IPS-18c (cell line): ENCODE results near the gene SLC30A2.
A peak's percentile ranks its signal among the peaks of the same experiment; 100 is the strongest.

Source experiments
- H3K4me3 ChIP-seq: 2 replicates; pipeline ENCODE4 v1.7.0; 2013; ENCODE audit warnings: low read depth, mild to moderate bottlenecking, low read length, moderate library complexity; ENCODE audit not compliant: insufficient read depth
- H3K9me3 ChIP-seq: one replicate; pipeline ENCODE4 v1.6.1; 2013; ENCODE audit warnings: mild to moderate bottlenecking, low read length, moderate library complexity; ENCODE audit not compliant: control insufficient read depth, insufficient read depth

SLC30A2 gene

GRCh38 chr1:26032656-26033357 lies 13.1 kb downstream of the SLC30A2 start:
- Histone ChIP-seq H3K4me3 (no peak overlapping the region), H3K9me3 (no peaks in the 10 kb centered on the region)

GRCh38 chr1:26031611-26032220 lies 14.2 kb downstream of the SLC30A2 start:
- Histone ChIP-seq H3K9me3 (no peaks in the 10 kb centered on the region), H3K4me3 (no peak overlapping the region)

GRCh38 chr1:26031196-26031595 lies 14.7 kb downstream of the SLC30A2 start:
- H3K4me3 ChIP-seq, result no peak overlapping the region
- no peaks in the 10 kb centered on the region for H3K9me3 ChIP-seq

- H3K4me3 ChIP-seq, result no peak overlapping the region
- no peaks in the 10 kb centered on the region for H3K9me3 ChIP-seq
These were observed 15.9 kb downstream of the SLC30A2 start for GRCh38 chr1:26029864-26030481.

GRCh38 chr1:26029054-26029863 lies 16.7 kb downstream of the SLC30A2 start:
- no peaks in the 10 kb centered on the region for H3K9me3 ChIP-seq
- no peak overlapping the region for H3K4me3 ChIP-seq

- Histone ChIP-seq H3K9me3 (no peaks in the 10 kb centered on the region), H3K4me3 (no peak overlapping the region)
These were observed 17.4 kb downstream of the SLC30A2 start for GRCh38 chr1:26028490-26028980.

- Histone ChIP-seq H3K4me3 (no peak overlapping the region), H3K9me3 (no peaks in the 10 kb centered on the region)
These were observed 18.0 kb downstream of the SLC30A2 start for GRCh38 chr1:26027716-26028489.

GRCh38 chr1:26025517-26025916 lies 20.4 kb downstream of the SLC30A2 start:
- Histone ChIP-seq H3K9me3 (no peaks in the 10 kb centered on the region), H3K4me3 (no peak overlapping the region)

GRCh38 chr1:26025060-26025459 lies 20.9 kb downstream of the SLC30A2 start:
- H3K4me3 ChIP-seq, result no peak overlapping the region

GRCh38 chr1:26023826-26024225 lies 22.1 kb downstream of the SLC30A2 start:
- H3K4me3 ChIP-seq, result no peak overlapping the region
- no peaks in the 10 kb centered on the region for H3K9me3 ChIP-seq

More at GRCh38 chr1:26025060-26025459, 20.9 kb downstream of the SLC30A2 start:
- H3K9me3 ChIP-seq, result no peaks in the 10 kb centered on the region

GRCh38 chr1:26023009-26023408 lies 22.9 kb downstream of the SLC30A2 start:
- no peaks in the 10 kb centered on the region for H3K9me3 ChIP-seq
- H3K4me3 ChIP-seq, result no peak overlapping the region

- H3K9me3 ChIP-seq, result no peaks in the 10 kb centered on the region
- 0 out of 2 replicates have a peak overlapping the region, but pooled peaks have one; percentile 48 for H3K4me3 ChIP-seq
These were observed 23.5 kb downstream of the SLC30A2 start for GRCh38 chr1:26022404-26022779.

- H3K4me3 ChIP-seq, result peak within 1 kb of the TSS; percentile 48
- H3K9me3 ChIP-seq, result no peaks in the 10 kb centered on the region
These were observed 24.1 kb downstream of the SLC30A2 start, which contains the start of gene EXTL1 for GRCh38 chr1:26021647-26022403. Gene EXTL1 (plus strand): TSS chr1:26021775. CDS start chr1:26022647, 872 bp downstream.

- no peaks in the 10 kb centered on the region for H3K9me3 ChIP-seq
- H3K4me3 ChIP-seq, result no peak overlapping the region
These were observed 24.8 kb downstream of the SLC30A2 start for GRCh38 chr1:26020941-26021646.

- Histone ChIP-seq H3K4me3 (no peak overlapping the region), H3K9me3 (no peaks in the 10 kb centered on the region)
These were observed 25.6 kb downstream of the SLC30A2 start for GRCh38 chr1:26020330-26020768.
